GM23338 (cell line): ENCODE results near the gene GALNT9. TPM values are rescaled to one million over a fixed set of nuclear protein-coding genes. Genes with fewer than 3 reads are reported as not detected.

Source experiments
- ATAC-seq: fragments of 200-7000 bp; cut with Tn5 transposase; 3 replicates; pipeline ENCODE4 v1.9.1; 2020
- DNase-seq: peaks from one replicate; pipeline ENCODE4 v3.0.0-alpha.2; 2015; ENCODE audit warnings: low spot score
- H2AFZ ChIP-seq: fragments of 200-600 bp; sonication (generic); 2 replicates; pipeline ENCODE4 v1.8.0; 2016; ENCODE audit warnings: antibody characterized with exemption, mild to moderate bottlenecking, moderate library complexity
- H3F3A ChIP-seq: fragments of 200-600 bp; sonication (generic); replicated peaks from 2 replicates; pipeline ENCODE4 v1.8.0; 2017; ENCODE audit warnings: antibody characterized with exemption, mixed run types, low read depth
- H3K27ac ChIP-seq: fragments of 200-600 bp; sonication (generic); 2 replicates; pipeline ENCODE4 v1.6.1; 2016; ENCODE audit warnings: low read depth
- H3K27me3 ChIP-seq: fragments of 200-600 bp; sonication (generic); 2 replicates; pipeline ENCODE4 v1.8.0; 2016; ENCODE audit warnings: mild to moderate bottlenecking, mixed run types, moderate library complexity; ENCODE audit not compliant: insufficient read depth
- H3K36me3 ChIP-seq: fragments of 200-600 bp; sonication (generic); 2 replicates; pipeline ENCODE4 v1.8.0; 2016; ENCODE audit warnings: mild to moderate bottlenecking; ENCODE audit not compliant: insufficient read depth
- H3K4me1 ChIP-seq: fragments of 200-600 bp; sonication (generic); 2 replicates; pipeline ENCODE4 v1.8.0; 2016; ENCODE audit warnings: mild to moderate bottlenecking, moderate library complexity; ENCODE audit not compliant: insufficient read depth
- H3K4me2 ChIP-seq: fragments of 200-600 bp; sonication (generic); 2 replicates; pipeline ENCODE4 v1.7.1; 2017; ENCODE audit warnings: mixed run types
- H3K4me3 ChIP-seq: fragments of 200-600 bp; sonication (generic); 2 replicates; pipeline ENCODE4 v1.6.1; 2016; ENCODE audit warnings: mixed run types
- H3K79me2 ChIP-seq: fragments of 200-600 bp; sonication (generic); replicated peaks from 2 replicates; pipeline ENCODE4 v1.8.0; 2017; ENCODE audit warnings: mild to moderate bottlenecking; ENCODE audit not compliant: insufficient read depth
- H3K9me2 ChIP-seq: fragments of 200-600 bp; sonication (generic); 2 replicates; pipeline ENCODE4 v1.8.0; 2017; ENCODE audit not compliant: insufficient read depth
- H4K20me1 ChIP-seq: fragments of 200-600 bp; sonication (generic); replicated peaks from 2 replicates; pipeline ENCODE4 v1.8.0; 2017; ENCODE audit warnings: mild to moderate bottlenecking; ENCODE audit not compliant: insufficient read depth
- H3K27ac Mint-ChIP-seq: 2 replicates; pipeline ENCODE4 v1.8.0; 2020; ENCODE audit warnings: inconsistent platforms, mild to moderate bottlenecking, moderate library complexity, mixed read lengths
- H3K27me3 Mint-ChIP-seq: 3 replicates; pipeline ENCODE4 v1.8.0; 2022; ENCODE audit warnings: low read depth, mild to moderate bottlenecking, moderate library complexity, mixed read lengths, inconsistent platforms; ENCODE audit not compliant: insufficient read depth, poor library complexity
- H3K36me3 Mint-ChIP-seq: 3 replicates; pipeline ENCODE4 v1.8.0; 2021; ENCODE audit warnings: low read depth, mild to moderate bottlenecking, inconsistent platforms, moderate library complexity, mixed read lengths
- H3K4me1 Mint-ChIP-seq: 3 replicates; pipeline ENCODE4 v1.8.0; 2020; ENCODE audit warnings: mild to moderate bottlenecking, inconsistent platforms, mixed read lengths
- H3K4me3 Mint-ChIP-seq: 3 replicates; pipeline ENCODE4 v1.8.0; 2021; ENCODE audit warnings: moderate library complexity, mild to moderate bottlenecking, inconsistent platforms, mixed read lengths
- H3K9me3 Mint-ChIP-seq: 3 replicates; pipeline ENCODE4 v1.8.0; 2020; ENCODE audit warnings: moderate library complexity, mild to moderate bottlenecking, inconsistent platforms, mixed read lengths
- CREB1 ChIP-seq: fragments of 250-450 bp; sonication (Bioruptor Pico); IDR thresholded peaks from 2 replicates; pipeline ENCODE4 v1.5.0; 2020; ENCODE audit warnings: low read depth, mild to moderate bottlenecking, moderate library complexity
- CTCF ChIP-seq, 2 experiments: fragments of 200-600 bp in 1 of 2; sonication (generic) in 1 of 2; conservative IDR thresholded peaks; 2 replicates each; pipeline versions ENCODE4 v1.5.1 to v1.6.1; 2016 to 2017; ENCODE audit warnings: antibody characterized with exemption in 2 of 2, low read depth in 2 of 2, mild to moderate bottlenecking in 2 of 2, moderate library complexity in 1 of 2
- ETS1 ChIP-seq: IDR thresholded peaks from 2 replicates; pipeline ENCODE4 v1.6.1; 2016; ENCODE audit warnings: antibody characterized with exemption
- EZH2phosphoT487 ChIP-seq: fragments of 200-600 bp; sonication (generic); IDR thresholded peaks from one replicate; pipeline ENCODE4 v1.8.1; 2018; ENCODE audit warnings: antibody characterized with exemption; ENCODE audit not compliant: unreplicated experiment
- JUNB ChIP-seq: IDR thresholded peaks from one replicate; pipeline ENCODE4 v1.6.1; 2016; ENCODE audit warnings: antibody characterized with exemption; ENCODE audit not compliant: unreplicated experiment
- NANOG ChIP-seq: IDR thresholded peaks from 2 replicates; pipeline ENCODE4 v1.6.1; 2016; ENCODE audit warnings: antibody characterized with exemption, borderline replicate concordance
- POLR2AphosphoS5 ChIP-seq: IDR thresholded peaks from 2 replicates; pipeline ENCODE4 v1.6.1; 2016; ENCODE audit warnings: antibody characterized with exemption, low read depth
- REST ChIP-seq: IDR thresholded peaks from one replicate; pipeline ENCODE4 v1.6.1; 2018; ENCODE audit warnings: antibody characterized with exemption; ENCODE audit not compliant: unreplicated experiment
- STAT1 ChIP-seq: IDR thresholded peaks from one replicate; pipeline ENCODE4 v1.6.1; 2016; ENCODE audit warnings: antibody characterized with exemption; ENCODE audit not compliant: unreplicated experiment
- ZNF114 ChIP-seq: fragments of 250-450 bp; sonication (Bioruptor Pico); IDR thresholded peaks from 2 replicates; pipeline ENCODE4 v1.5.0; 2020; ENCODE audit warnings: mild to moderate bottlenecking, moderate library complexity
- ZNF331 ChIP-seq: fragments of 250-450 bp; sonication (Bioruptor Pico); IDR thresholded peaks from 2 replicates; pipeline ENCODE4 v1.5.0; 2020; ENCODE audit warnings: low read depth, mild to moderate bottlenecking, moderate library complexity
- ZNF462 ChIP-seq: fragments of 250-450 bp; sonication (Bioruptor Pico); IDR thresholded peaks from 2 replicates; pipeline ENCODE4 v1.5.0; 2020; ENCODE audit warnings: mild to moderate bottlenecking, moderate library complexity
- polyA plus RNA-seq: library from polyadenylated mRNA; unstranded; fragments of >200 nt; fragmentation: Nextera tagmentation; extraction: Ambion mirVana; gene quantifications from 2 replicates; pipeline ENCODE4 v1.2.1, GENCODE V29; 2016
- total RNA-seq: library from RNA; depleted of rRNA; stranded (reverse); fragments of >200 nt; shearing (Covaris generic); gene quantifications from 2 replicates; pipeline ENCODE4 v1.2.3, GENCODE V29; 2014

Gene GALNT9
- total and polyA plus RNA-seq, 2 experiments from 2014 or later = 0.81 to 2.5 TPM

GRCh38 chr12:132250707-132251106 is 78.7 kb downstream of the GALNT9 start (continued):
- no peak for TF ChIP-seq CTCF (conservative IDR thresholded peaks at IDR 0.05; ENCODE audit: low read depth in 2 of 2)
- no peak for TF ChIP-seq CREB1
- no peak for TF ChIP-seq JUNB
- TF ChIP-seq POLR2AphosphoS5 = no peak

- no peak overlapping the region for H3K4me3 ChIP-seq
- H3K79me2 ChIP-seq = no peaks in the 10 kb centered on the region
- no peak overlapping the region for H3K27ac ChIP-seq
- H3K36me3 ChIP-seq = no peaks in the 10 kb centered on the region
- H3K27me3 ChIP-seq = no peaks in the 10 kb centered on the region
- Mint-ChIP-seq H3K4me3 (no peak overlapping the region), H3K36me3 (no peaks in the 10 kb centered on the region), H3K27ac (no peak overlapping the region), H3K9me3 (no peaks in the 10 kb centered on the region; the same call in 2 of the 3 replicates), H3K27me3 (peaks cover 22% of the 10 kb centered on the region), H3K4me1 (peaks cover 10% of the 10 kb centered on the region; the same call in 2 of the 3 replicates)
- no peak for DNase-seq
- no peak overlapping the region for H3K4me2 ChIP-seq
- H4K20me1 ChIP-seq = no peaks in the 10 kb centered on the region
- no peak for ATAC-seq
- H2AFZ ChIP-seq = no peak overlapping the region
- no peaks in the 10 kb centered on the region for H3K9me2 ChIP-seq
- no peaks in the 10 kb centered on the region for H3F3A ChIP-seq
- peaks cover 2% of the 10 kb centered on the region; the same call in 1 of the 2 replicates for H3K4me1 ChIP-seq
- TF ChIP-seq ZNF331 (no peak), JUNB (no peak), CREB1 (no peak), ZNF462 (CRISPR knock-in tag) (no peak), ETS1 (no peak), STAT1 (no peak), REST (no peak), ZNF114 (CRISPR knock-in tag) (no peak), NANOG (no peak), POLR2AphosphoS5 (no peak), EZH2phosphoT487 (no peak)
Observed at GRCh38 chr12:132249689-132250478, 79.5 kb downstream of the GALNT9 start.
